Measurements from ENCODE around the gene DNER. TPM values are rescaled to one million over a fixed set of nuclear protein-coding genes. Genes with fewer than 3 reads are reported as not detected.

DNER gene
- total RNA-seq, 4 donors from 2014 or later, result 0.31 to 13.3 (median 6.3) TPM

GRCh38 chr2:229650901-229651300, 63.5 kb downstream of the DNER start:
- no peak overlapping the region for H3K4me3 ChIP-seq
- no peaks in the 10 kb centered on the region for H3K9me3 ChIP-seq
- TF ChIP-seq POLR2A (IDR thresholded peaks at IDR 0.05) (no peak), EP300 (IDR thresholded peaks at IDR 0.05) (no peak), POLR2AphosphoS5 (IDR thresholded peaks at IDR 0.05) (no peak), CTCF (IDR thresholded peaks at IDR 0.05) (no peak)
- no peak overlapping the region for H3K27ac ChIP-seq
- WGBS, 2 donors (ENCODE audit: low coverage in 1 of 2), result 58 to 88% methylated on average over 2 to 3 of the region's 3 CpGs
- H3K4me1 ChIP-seq, result no peaks in the 10 kb centered on the region
- H3K36me3 ChIP-seq, result no peaks in the 10 kb centered on the region
- ATAC-seq, result no peak
- H3K27me3 ChIP-seq, result peaks cover 14% of the 10 kb centered on the region

DNA sequence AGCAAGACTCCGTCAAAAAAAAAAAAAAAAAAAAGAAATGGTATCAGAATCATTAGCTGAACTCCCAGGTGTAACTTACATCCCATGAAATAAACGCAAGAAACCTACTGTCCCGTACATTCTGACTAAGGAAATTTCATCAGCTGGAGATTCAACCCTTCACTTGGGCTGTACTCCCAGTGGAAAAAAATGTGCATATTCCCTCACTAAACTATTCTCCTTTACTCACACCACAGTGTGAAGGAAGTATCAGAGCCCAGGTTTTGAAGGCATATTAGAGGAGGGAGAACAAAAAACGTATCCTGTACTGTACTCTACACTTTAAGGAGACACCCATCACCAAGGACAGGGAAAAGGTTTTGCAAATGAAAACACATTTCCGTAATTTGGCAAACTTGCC, 64.3 kb downstream of the DNER start:
- Histone ChIP-seq H3K4me1 (no peaks in the 10 kb centered on the region), H3K27ac (no peak overlapping the region), H3K36me3 (no peaks in the 10 kb centered on the region), H3K9me3 (no peaks in the 10 kb centered on the region), H3K27me3 (peaks cover 14% of the 10 kb centered on the region), H3K4me3 (no peak overlapping the region)
- WGBS, 2 donors (ENCODE audit: low coverage in 1 of 2), result 75 to 100% methylated on average over 1 to 4 of the region's 5 CpGs
- no peak for ATAC-seq
- TF ChIP-seq POLR2AphosphoS5 (IDR thresholded peaks at IDR 0.05) (no peak), CTCF (IDR thresholded peaks at IDR 0.05) (no peak), EP300 (IDR thresholded peaks at IDR 0.05) (no peak), POLR2A (IDR thresholded peaks at IDR 0.05) (no peak)

GRCh38 chr2:229646186-229646723, 68.1 kb downstream of the DNER start:
- Histone ChIP-seq H3K4me3 (no peak overlapping the region), H3K9me3 (no peaks in the 10 kb centered on the region), H3K4me1 (no peaks in the 10 kb centered on the region), H3K27me3 (peaks cover 9% of the 10 kb centered on the region), H3K36me3 (no peaks in the 10 kb centered on the region), H3K27ac (no peak overlapping the region)
- ATAC-seq, result no peak
- TF ChIP-seq POLR2A (IDR thresholded peaks at IDR 0.05) (no peak), POLR2AphosphoS5 (IDR thresholded peaks at IDR 0.05) (no peak), EP300 (IDR thresholded peaks at IDR 0.05) (no peak), CTCF (IDR thresholded peaks at IDR 0.05) (no peak)
- WGBS, 2 donors (ENCODE audit: low coverage in 1 of 2), result 60 to 68% methylated on average over 4 of the region's 4 CpGs

DNA sequence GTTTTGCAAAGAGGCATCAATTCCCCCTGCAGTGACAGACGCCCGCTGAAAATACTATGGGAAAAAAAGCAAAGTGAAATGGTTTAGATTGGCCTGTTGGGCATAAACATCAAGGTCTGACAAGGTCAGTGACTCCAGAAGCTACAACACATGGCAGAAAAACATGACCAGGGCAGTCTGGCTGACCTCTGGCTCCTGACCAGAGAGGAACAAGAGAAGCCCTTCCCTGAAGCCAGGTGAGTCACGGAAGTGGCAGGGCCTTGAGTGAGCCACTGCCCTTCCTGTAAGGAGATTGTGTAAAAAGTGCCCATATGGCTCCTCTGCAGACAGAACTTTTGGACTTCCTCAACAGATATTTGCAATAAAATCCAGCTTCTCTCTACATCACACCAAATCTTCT, 72.0 kb downstream of the DNER start:
- no peak for ATAC-seq
- Histone ChIP-seq H3K27me3 (no peaks in the 10 kb centered on the region), H3K4me1 (no peaks in the 10 kb centered on the region), H3K27ac (no peak overlapping the region), H3K9me3 (no peaks in the 10 kb centered on the region), H3K36me3 (no peaks in the 10 kb centered on the region), H3K4me3 (no peak overlapping the region)
- WGBS, 2 donors (ENCODE audit: low coverage in 1 of 2), result 67 to 72% methylated on average over 2 to 3 of the region's 3 CpGs
- TF ChIP-seq CTCF (IDR thresholded peaks at IDR 0.05), result no peak
- no peak for TF ChIP-seq POLR2AphosphoS5 (IDR thresholded peaks at IDR 0.05)
- no peak for TF ChIP-seq EP300 (IDR thresholded peaks at IDR 0.05)
- TF ChIP-seq POLR2A (IDR thresholded peaks at IDR 0.05), result no peak

DNA sequence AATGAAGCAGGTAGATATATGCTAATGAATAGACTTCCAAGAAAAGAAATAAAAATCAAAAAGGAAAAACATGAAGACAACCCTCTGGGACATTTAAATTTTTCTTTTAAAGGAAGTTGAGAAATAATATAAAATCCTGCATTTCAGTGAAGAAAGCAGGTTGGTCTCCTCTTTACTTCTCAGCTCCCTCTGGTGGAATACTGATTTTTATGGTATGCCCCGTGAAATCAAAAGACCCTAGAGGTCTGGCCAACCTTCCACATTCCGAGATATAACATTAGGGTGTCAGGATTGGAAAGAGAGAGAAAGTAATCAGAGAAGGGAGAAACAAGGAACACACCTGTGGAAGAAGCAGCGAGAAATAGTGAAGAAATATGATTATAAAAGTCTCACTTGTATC, 72.7 kb downstream of the DNER start:
- Histone ChIP-seq H3K36me3 (no peaks in the 10 kb centered on the region), H3K9me3 (no peaks in the 10 kb centered on the region), H3K27ac (no peak overlapping the region), H3K27me3 (no peaks in the 10 kb centered on the region), H3K4me1 (no peaks in the 10 kb centered on the region), H3K4me3 (no peak overlapping the region)
- ATAC-seq, result no peak
- 53 to 67% methylated on average over 3 of the region's 3 CpGs for WGBS, 2 donors (ENCODE audit: low coverage in 1 of 2)
- TF ChIP-seq POLR2A (IDR thresholded peaks at IDR 0.05) (no peak), EP300 (IDR thresholded peaks at IDR 0.05) (no peak), CTCF (IDR thresholded peaks at IDR 0.05) (no peak), POLR2AphosphoS5 (IDR thresholded peaks at IDR 0.05) (no peak)
